Kidney tubule cell (primary cell): Measurements from ENCODE around the gene AGMO.
"Not testable (repeated sequence)": the region's sequence is repeated elsewhere in the genome, so short reads cannot be mapped to it uniquely, and the experiment has no call there.

ENCODE experiments used
- DNase-seq: peaks from one replicate; pipeline ENCODE4 v3.0.0-alpha.2; 2018; ENCODE audit warnings: low spot score

The AGMO gene

GRCh38 chr7:15559416-15559928 is 2.3 kb downstream of the AGMO start:
- DNase-seq, result peak; percentile 29

GRCh38 chr7:15558756-15559155 is 3.1 kb downstream of the AGMO start:
- peak; percentile 60 for DNase-seq

GRCh38 chr7:15557686-15558085 is 4.1 kb downstream of the AGMO start:
- no peak for DNase-seq

GRCh38 chr7:15557186-15557585 is 4.6 kb downstream of the AGMO start:
- peak; percentile 66 for DNase-seq

GRCh38 chr7:15556339-15557105 is 5.3 kb downstream of the AGMO start:
- DNase-seq, result peak; percentile 6

- peak; percentile 50 for DNase-seq
Measured at GRCh38 chr7:15555381-15555859, 6.4 kb downstream of the AGMO start.

- DNase-seq, result peak; percentile 6
Measured at GRCh38 chr7:15554744-15555143, 7.1 kb downstream of the AGMO start.

- peak; percentile 78 for DNase-seq
Measured at GRCh38 chr7:15554081-15554480, 7.7 kb downstream of the AGMO start.

GRCh38 chr7:15547320-15547719 is 14.5 kb downstream of the AGMO start:
- not testable (repeated sequence) for DNase-seq

GRCh38 chr7:15546272-15546792 is 15.5 kb downstream of the AGMO start:
- DNase-seq, result no peak

- DNase-seq, result no peak
Measured at GRCh38 chr7:15544050-15544449, 17.8 kb downstream of the AGMO start.

GRCh38 chr7:15543256-15543655 is 18.6 kb downstream of the AGMO start:
- DNase-seq, result no peak

- no peak for DNase-seq
Measured at GRCh38 chr7:15527648-15528047, 34.2 kb downstream of the AGMO start.

- no peak for DNase-seq
Measured at GRCh38 chr7:15525652-15526263, 36.1 kb downstream of the AGMO start.

- DNase-seq, result no peak
Measured at GRCh38 chr7:15524077-15524476, 37.7 kb downstream of the AGMO start.

- DNase-seq, result not testable (repeated sequence)
Measured at GRCh38 chr7:15517865-15518264, 44.0 kb downstream of the AGMO start.

GRCh38 chr7:15515252-15515651 is 46.6 kb downstream of the AGMO start:
- no peak for DNase-seq

- no peak for DNase-seq
Measured at GRCh38 chr7:15508258-15508657, 53.6 kb downstream of the AGMO start.

- DNase-seq, result no peak
Measured at GRCh38 chr7:15507708-15508107, 54.1 kb downstream of the AGMO start.

- no peak for DNase-seq
Measured at GRCh38 chr7:15507171-15507570, 54.6 kb downstream of the AGMO start.

- no peak for DNase-seq
Measured at GRCh38 chr7:15505761-15506160, 56.1 kb downstream of the AGMO start.

GRCh38 chr7:15504351-15504750 is 57.5 kb downstream of the AGMO start:
- no peak for DNase-seq
